Midbrain (tissue), 1 donor: ENCODE data around the gene MFAP2.

Experiments used
- DNase-seq: peaks from one replicate; lab custom pipeline; 2025; lab: John Stamatoyannopoulos, UW

MFAP2 gene

DNA sequence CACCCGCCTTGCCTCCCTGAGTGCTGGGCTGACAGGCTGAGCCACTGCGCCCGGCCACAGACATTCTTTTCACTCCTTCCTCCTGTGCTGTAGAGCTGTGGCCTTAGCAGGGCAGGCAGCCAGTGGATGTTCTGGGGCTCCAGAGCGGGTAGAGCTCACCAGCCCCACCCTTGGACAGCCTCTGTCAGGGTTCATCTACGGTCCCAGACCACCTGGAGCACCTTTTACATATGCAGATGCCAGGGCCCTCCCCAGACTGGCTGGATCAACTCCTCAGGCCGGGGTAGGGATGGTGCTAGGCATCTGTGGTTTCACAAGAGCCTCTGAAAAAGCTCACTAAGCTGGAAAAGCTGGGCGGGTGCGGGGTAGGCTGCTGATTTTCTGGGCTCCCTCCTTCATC, 26.7 kb upstream of the MFAP2 start:
- DNase-seq: no peak

DNA sequence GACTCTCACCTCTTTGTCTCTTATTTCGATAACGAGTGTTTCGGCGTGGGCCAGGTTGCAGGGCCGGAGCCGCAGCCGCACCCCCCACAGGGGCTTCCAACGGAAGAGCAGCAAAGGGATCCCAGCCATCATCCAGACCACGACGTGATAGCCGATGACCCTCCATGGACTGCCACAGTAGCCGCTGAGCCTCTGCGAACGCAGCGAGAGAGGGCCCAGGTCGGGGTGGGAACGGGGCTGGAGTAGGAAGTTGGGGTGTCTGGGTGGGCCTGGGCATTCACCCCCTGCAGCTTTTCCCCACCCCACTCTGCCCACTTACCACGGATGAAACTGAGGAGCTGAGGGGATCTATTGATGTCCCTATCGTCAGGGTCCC, 24.9 kb upstream of the MFAP2 start:
- no peak for DNase-seq

DNA sequence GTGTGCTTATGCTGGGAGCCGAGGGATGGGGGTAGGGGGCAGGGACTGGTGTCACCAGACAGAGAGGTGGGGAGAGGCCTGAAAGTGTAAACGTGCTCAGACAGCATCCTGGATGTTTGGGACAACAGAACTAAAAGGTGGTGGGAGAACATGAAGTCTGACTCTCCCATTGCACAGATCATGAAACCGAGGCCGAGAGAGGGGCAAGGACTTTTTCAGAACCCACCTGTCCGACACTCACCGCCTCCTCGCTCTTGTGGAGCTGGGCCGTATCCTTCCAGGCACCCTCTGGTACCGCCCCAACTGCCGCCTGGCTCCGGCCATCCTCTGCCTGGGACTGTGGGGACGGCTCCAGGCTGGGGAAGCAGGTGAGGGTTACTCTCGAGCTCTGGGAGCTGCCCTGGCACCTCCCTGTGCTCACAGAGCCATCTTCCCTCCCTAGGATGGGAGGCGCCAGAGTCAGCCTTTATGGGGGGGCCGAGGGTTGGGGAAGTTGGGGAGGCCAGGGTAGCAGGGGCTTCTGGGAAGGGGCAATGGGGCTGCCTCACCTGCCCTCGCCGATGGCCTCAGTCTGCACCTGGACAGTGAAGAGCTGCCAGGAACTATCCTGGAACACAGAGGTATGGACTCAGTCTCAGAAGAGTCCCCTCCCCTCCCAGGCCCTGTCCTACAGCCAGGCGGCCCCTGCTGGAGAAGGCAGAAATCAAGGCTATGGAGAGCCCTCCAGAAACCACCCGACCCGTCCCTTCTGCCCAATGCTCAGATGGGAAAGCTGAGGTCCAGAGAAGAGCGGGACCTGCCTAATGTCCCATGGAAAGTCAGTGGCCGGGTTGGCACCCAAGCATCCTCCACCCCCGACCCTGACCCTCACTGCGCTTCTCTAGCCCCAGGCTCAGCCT, 24.3 kb upstream of the MFAP2 start:
- DNase-seq: no peak

DNA sequence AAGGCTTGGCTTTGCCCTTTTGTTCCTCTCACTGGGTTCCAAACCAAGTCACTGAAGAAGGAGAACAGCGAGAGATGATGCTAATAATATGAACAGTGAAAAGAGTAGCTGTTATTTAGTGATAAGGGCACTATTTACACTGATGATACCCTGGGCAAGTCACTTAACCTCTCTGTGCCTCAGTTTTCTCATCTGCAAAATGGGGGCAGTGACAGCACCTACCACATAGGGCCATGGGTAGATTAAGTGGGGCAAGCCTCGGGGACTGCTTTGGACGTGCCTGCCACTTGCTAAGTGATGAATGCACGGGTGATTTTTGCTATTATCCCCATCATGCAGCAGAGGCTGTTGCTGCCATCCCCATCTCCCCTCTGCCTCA, 22.1 kb upstream of the MFAP2 start:
- DNase-seq: no peak

DNA sequence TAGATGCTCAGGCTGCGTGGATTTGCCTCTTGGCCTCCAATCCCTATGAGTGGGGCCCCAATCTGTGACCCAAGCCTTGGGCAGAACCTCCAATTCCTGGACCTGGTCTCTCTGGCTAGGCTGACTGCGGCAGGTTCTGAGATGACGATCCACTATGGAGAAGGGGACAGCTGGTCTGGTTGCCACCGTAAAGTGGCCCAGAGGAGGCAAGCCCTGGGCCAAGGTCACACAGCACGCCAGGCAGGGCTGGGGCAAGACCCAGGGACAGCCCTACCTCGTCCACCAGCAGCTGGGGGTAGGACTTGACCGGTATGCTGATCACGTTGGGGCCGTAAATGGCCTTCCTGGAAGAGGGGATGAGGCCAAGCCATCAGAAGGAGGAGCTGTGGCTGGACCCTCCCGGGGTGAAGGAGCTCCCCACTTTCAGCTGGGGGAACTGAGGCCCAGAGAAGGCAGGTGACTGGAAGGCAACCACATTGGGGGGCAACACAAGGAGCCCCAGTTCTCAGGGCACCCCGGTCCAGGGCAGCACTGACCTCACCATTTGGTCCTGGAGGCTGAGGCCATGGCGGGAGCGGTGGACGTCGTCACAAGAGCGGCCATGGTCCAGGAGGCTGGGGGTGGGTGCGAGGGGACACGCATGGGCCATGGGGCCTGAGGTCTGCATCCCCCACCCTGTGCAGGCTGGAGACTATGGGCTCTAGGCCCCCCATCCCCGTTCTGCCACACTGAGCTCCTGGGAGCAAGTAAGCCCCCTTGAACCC, 21.5 kb upstream of the MFAP2 start:
- no peak for DNase-seq

DNA sequence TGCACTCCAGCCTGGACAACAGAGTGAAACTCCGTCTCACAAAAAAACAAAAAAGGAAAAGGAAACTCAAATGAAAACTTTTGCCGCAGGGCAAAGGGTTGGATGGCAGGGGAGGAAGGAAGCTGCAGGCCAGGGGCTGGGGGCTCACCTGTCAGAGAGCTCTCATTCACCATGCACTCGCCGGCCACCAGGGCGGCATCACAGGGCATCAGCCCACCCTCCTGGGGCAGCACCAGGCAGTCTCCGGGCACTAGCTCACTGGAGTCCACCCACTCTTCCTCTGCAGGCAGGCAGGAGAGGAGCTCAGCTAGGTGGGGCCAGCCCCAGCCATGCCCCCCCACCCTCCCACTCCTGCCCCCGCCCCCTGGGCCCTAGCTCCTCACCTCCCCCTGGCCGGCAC, 19.4 kb upstream of the MFAP2 start:
- no peak for DNase-seq

DNA sequence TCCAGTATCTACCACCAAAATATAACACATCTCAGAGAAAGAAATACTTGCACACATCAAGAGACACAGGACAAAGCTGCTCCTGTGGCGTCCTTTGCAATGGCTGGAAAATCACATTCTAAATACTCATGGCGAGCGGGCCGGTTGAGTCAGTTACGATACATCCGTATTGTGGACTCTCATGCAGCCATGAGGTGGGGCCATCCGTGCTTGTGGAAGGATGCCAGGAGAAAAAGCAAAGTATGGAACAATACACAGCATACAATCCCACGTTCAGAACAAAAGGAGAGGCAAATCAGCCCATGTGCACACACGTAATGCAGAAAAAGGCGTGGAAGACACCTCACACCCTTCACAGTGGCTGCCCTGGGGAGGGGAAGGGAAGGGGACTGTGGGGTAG, 18.2 kb upstream of the MFAP2 start:
- no peak for DNase-seq

DNA sequence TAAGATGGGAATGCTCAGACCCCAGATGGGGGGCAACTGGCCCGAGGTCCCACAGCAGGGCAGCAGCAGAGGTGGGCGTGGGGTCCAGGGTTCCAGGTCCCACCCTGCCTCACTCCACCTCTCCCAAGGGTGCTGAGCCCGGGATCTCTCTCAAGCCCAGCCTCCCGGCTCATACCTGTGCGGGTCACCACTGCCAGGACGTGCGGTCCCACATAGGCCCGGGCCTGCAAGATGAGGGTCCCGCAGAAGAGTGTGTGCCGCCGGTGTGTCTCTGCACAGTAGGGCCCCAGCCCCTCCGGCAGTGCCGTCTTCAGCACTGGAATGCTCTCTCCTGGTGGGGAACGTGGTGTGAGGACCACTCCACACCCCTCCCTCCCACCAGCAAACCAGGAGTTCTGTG, 16.4 kb upstream of the MFAP2 start:
- DNase-seq: no peak

DNA sequence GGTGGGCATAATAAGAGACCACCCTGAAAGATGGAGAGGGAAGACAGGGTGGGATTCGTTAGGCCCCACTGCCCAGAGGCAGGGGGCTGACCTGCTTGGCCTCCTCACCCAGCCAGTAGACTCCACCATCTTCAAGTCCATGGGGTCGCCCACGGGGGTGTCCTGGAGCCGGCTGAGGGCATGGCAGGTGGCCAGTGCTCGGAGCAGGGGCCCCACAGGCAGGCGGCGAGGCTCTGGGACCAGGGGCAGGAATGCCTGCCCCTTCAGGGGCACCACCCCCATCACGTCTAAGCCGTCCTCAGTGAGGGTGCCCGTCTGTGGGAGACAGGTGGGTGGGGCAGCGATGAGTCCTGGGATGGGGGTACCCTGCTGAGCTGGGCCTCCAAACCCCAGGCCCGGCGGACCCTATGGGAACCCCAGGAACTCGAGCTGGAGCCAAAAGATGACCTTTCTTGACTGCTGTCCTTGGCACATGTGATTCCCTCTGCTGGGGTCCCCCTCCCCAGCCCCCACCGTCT, 13.2 kb upstream of the MFAP2 start:
- no peak for DNase-seq

DNA sequence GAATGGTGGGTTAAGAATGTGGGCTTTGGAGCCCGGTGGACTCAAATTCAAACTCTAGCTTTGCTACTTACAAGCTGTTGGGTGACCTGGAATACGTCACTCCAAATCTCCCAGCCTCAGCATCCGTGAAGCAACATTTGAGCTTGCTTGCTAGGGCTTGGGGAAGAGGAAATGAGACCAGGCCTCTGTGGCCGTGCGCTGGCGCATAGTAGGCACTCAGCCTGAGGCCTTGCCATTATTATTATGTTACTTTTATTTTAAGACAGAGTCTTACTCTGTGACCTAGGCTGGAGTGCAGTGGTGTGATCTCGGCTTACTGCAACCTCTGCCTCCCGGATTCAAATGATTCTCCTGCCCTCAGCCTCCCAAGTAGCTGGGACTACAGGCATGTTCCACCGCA, 12.3 kb upstream of the MFAP2 start:
- no peak for DNase-seq

DNA sequence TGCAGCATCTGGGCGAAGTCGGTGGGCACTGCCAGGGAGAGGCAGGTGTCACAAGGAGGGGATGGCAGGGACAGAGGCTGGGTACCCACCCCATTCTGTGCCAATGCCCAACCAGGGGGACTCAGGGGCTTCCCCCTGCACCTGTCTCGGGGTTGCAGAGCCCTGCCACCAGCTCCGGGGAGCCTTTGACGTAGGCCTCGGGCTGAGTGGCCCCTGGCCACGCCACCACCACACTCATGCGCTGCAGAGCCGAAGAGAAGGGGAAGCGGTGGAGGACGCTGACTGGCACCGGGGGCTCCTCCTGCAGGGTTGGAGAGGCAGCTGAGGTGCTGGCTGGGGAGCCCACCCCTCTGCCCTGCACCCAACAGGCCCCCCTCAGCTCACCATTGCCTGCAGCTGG, 11.7 kb upstream of the MFAP2 start:
- no peak for DNase-seq

DNA sequence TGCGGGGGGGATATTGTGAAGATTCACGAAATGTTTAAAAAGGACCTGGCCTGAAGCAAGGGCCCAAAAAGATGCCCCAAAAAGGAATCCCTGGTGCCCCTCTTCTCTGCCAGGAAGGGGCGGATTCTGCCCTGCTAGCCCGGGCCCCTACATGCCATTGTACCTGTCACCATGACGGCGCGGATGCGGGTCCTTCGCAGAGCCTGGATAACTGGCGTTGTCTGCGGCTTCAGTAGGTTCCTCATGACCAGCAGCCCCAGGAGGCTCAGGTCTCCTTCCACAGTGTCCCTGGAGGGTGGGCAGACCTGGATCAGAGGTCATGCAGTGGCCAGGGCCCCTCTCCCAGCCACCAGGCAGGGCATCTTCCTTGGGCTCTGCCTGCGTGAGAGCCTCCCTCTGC, 11.2 kb upstream of the MFAP2 start:
- no peak for DNase-seq

DNA sequence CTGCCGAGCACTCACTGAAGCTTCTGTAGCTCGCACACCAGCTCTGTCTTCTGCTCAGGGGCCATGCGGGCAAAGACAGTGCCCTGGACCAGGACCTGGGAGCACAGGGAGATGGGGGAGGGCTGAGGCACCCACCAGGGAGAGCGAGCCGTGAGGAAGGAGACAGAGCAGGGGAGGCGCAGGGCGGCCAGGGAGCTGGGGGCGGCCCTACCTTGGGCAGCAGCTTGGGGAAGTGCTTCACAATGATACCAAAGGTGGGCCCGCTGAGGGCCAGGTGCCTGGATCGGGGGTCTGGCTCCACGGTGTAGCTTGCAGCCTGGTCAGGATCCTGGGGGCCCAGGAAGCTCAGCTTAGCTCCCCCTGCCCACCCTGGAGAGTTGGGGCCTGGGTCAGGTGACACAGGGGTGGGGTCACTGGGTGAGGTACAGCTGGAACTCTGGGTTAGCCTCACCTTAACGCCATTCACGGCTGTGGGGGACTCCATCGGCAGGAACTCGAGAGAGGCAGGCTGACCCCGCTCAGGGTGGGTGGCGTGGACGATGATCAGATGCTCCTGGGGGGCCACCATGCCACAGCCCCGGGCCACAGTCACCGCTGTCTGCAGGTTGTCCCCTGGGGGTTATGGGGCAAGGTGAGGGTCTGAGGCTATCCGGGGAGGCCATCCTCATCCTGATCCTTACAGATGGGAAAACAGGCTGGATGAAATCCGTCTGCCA, 9.4 kb upstream of the MFAP2 start:
- DNase-seq: no peak

DNA sequence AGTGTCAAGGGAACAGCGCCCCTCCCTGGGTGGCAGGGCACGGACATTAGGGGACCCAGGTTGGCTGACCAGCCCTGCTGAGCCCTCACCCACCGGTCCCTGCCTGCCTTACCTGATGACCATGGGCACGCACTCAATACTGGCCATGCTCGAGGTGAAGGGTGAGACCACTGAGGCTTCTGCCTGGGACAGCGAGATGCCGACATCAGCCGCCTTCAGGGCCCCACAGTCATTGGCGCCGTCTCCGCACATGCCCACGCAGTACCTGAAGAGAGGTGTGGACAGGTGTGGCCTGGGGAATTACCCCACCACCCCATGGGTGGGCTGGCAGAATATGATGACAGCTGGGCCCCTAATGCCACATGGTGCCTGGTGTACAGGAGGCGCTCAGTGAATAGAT, 7.8 kb upstream of the MFAP2 start:
- DNase-seq: no peak

DNA sequence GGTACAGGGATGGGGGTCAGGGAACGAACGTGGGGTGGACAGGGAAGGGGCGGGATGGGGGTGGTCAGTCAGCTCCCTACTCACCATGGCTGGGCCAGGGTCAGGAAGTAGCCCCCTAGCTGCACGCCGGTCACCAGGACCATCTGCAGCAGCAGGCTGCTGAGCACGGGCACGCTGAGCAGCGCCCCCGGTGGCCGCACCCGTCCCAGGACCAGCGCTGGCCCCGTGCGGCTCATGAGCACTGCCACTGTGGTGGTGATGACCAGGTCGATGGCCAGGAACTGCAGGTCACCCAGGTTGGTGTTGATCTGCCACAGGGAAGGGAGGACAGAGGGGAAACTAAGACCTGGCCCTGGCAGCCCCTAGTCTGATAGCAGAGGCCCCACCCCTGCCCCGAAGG, 6.5 kb upstream of the MFAP2 start:
- no peak for DNase-seq

DNA sequence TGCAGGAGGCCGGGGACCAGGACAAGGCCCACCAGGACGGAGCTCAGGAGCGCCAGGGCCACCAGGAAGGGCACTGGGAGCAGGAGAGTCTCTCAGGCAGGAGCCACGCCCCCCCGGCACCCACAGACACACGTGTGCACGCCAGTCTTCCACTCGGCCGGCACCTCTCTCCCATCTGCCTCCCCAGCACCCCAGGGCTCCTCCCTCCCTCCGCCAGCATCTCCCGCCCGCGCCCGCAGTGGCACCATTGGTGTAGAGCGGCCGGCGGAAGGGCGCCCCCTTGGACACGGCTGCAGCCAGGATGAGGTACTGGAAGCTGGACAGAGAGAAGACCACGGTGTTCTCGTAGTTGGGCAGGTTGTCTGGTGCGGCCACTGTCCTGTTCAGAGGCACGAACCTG, 6.1 kb upstream of the MFAP2 start:
- no peak for DNase-seq

DNA sequence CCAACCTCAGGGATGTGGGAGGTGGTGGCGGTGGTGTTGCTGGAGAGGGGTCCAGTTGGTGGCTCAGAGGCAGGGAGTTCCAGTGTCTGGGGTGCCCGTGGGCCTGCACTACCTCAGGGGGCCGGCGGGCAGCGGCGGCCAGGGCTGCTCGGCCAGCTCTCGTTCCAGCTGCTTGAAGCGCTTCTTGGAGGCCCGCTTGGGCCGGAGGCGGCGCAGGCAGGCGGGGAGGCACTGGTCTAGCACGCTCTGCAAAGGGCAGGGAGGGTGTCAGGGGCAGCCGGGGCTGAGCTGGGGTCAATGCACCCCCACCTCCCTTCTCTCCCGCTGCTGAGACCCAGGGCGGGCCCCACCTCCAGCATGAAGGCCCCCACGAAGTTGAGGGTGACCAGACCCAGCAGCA, 5.7 kb upstream of the MFAP2 start:
- no peak for DNase-seq

DNA sequence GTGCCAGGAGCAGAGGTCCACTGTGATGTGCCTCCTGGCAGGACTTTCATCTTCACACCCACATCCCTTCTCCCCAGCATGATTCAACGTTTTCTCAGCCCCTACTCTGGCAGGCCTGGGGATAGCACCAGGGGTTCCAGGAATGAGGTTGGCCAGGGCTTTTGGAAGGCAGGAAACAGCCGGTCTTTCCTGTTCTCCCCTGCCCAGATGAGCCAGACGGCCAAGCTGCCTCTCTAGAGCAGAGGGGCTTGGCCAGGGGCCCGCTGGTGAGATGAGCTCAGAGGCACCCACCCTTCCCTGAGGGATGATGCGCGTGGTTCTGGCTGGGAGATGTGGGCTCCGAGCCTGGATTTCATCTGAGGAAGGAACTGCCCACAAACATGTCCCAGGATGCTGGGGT, 4.3 kb upstream of the MFAP2 start:
- DNase-seq: peak; percentile 3

DNA sequence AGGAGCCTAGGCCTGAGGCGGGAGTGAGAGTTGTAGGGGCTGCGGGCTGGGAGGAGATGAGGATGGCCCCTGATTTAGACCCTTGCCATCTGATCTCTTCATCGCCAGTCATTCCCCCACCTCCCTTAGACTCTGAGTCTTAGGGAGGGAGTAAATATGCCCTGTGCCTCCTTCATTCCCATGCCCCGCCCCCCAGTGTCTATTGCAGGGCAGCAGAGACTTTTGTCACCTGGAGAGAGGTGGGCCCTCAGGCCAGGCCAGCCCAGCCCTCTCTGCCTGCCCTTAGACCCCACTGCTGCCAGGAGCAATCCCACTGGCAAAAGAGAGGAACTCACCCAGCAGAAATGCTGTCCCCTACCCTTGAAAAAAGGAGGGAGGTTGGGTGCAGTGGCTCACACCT, 3.2 kb upstream of the MFAP2 start:
- DNase-seq: no peak

DNA sequence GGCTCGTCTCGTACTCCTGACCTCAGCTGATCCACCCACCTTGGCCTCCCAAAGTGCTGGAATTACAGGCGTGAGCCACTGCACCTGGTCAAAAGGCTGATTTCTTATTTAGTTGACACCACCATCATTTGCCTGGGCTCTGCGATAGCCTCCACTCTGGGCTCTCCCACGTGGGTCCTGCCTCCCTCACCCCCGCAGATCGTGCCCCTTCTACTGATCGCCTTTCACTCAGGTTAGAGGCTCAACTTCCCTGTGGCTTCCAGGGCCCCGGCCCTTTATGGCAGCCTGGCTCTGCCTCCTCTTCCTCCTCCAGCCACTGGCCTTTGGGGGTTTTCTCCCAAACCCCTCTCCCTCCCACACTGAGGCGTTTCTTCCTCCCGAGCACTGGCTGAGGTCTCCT, 2.5 kb upstream of the MFAP2 start:
- DNase-seq: no peak

DNA sequence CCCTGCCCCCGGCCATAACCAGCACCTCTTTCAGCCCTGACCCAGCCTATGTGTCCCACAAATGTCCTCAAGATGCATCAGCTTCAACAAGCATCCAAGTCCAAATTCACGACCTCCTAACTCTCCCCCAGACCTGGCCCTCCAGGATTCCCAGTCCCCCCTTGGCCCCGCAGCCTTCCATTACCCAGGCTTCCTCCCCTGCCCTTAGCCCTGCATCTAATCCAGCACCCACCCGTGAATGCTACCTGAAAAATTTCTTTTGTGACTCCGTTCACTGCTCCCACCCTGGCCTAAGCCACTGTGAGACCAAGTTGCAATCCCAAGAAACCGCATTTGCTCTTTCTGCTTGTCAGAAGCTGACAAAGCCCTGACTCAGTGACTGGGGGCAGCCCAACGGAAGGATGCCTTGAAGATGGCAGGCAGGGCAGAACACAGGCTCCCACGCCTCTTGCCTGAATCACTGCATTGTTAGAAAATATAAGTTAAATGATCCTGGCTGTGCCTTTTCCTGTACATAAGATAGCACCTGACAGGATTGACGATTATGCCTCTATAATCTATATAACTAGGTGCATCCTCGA, 939 bp upstream of the MFAP2 start:
- DNase-seq: no peak
